ENCODE measurements around the gene ECM1. TPM values are rescaled to one million over a fixed set of nuclear protein-coding genes. Genes with fewer than 3 reads are reported as not detected.

The ECM1 gene
- total and polyA plus RNA-seq, 2 donors (not counting 1 experiment from before 2014, with no cell fraction given), result 1.9 to 2.3 TPM

DNA sequence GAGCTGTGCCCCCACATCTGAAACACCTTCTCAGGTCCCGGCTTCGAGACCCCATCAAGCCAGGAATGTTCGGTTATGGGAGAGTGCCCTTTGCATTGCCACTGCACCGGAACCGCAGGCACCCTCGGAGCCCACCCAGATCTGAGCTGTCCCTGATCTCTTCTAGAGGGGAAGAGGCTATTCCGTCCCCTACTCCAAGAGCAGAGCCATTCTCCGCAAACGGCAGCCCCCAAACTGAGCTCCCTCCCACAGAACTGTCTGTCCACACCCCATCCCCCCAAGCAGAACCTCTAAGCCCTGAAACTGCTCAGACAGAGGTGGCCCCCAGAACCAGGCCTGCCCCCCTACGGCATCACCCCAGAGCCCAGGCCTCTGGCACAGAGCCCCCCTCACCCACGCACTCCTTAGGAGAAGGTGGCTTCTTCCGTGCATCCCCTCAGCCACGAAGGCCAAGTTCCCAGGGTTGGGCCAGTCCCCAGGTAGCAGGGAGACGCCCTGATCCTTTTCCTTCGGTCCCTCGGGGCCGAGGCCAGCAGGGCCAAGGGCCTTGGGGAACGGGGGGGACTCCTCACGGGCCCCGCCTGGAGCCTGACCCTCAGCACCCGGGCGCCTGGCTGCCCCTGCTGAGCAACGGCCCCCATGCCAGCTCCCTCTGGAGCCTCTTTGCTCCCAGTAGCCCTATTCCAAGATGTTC is 45.6 kb downstream of the ECM1 start:
- no peak for DNase-seq
- ChIA-PET CTCF (interaction anchor here (1.1 kb wide), 1 partner anchor 67 kb away, joined by 7 read pairs; no protein-coding TSS in a partner anchor), POLR2A (no interaction called here)
- no peaks in the 10 kb centered on the region for H3K9me3 ChIP-seq (ENCODE audit: control extremely low read depth in 1 of 3, control insufficient read depth in 2 of 3, insufficient read depth in 1 of 3, low read length in 2 of 3)
- H3K79me2 ChIP-seq (ENCODE audit: control insufficient read depth, insufficient read depth, low read length), result no peaks in the 10 kb centered on the region
- no peak overlapping the region for H3K4me3 Mint-ChIP-seq
- 95% methylated on average over 23 of the region's 23 CpGs for WGBS (ENCODE audit: insufficient coverage)
- peaks cover 25% of the 10 kb centered on the region for H3K4me1 Mint-ChIP-seq
- H2AFZ ChIP-seq (ENCODE audit: insufficient read depth, low read depth, low read length, poor library complexity, severe bottlenecking), result no peak overlapping the region
- no peak for TF ChIP-seq EZH2 (IDR thresholded peaks at IDR 0.05; ENCODE audit: borderline replicate concordance, insufficient read depth, low read depth, low read length, poor library complexity, severe bottlenecking)
- TF ChIP-seq, protein P1, sequence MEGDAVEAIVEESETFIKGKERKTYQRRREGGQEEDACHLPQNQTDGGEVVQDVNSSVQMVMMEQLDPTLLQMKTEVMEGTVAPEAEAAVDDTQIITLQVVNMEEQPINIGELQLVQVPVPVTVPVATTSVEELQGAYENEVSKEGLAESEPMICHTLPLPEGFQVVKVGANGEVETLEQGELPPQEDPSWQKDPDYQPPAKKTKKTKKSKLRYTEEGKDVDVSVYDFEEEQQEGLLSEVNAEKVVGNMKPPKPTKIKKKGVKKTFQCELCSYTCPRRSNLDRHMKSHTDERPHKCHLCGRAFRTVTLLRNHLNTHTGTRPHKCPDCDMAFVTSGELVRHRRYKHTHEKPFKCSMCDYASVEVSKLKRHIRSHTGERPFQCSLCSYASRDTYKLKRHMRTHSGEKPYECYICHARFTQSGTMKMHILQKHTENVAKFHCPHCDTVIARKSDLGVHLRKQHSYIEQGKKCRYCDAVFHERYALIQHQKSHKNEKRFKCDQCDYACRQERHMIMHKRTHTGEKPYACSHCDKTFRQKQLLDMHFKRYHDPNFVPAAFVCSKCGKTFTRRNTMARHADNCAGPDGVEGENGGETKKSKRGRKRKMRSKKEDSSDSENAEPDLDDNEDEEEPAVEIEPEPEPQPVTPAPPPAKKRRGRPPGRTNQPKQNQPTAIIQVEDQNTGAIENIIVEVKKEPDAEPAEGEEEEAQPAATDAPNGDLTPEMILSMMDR (IDR thresholded peaks at IDR 0.05), result no peak
- H3K27me3 Mint-ChIP-seq, result peaks cover 5% of the 10 kb centered on the region
- H3K4me2 ChIP-seq (replicated peaks; ENCODE audit: low read depth, low read length, poor library complexity, severe bottlenecking), result no peak overlapping the region
- no peak overlapping the region for H3K4me3 ChIP-seq (ENCODE audit: control extremely low read depth in 1 of 5, extremely low read depth in 1 of 5, insufficient read depth in 1 of 5, low read depth in 2 of 5, low read length in 4 of 5)
- no peak overlapping the region for H3K9ac ChIP-seq (ENCODE audit: low read length)
- no peaks in the 10 kb centered on the region for H3K36me3 ChIP-seq (replicated peaks in 1 of 2; ENCODE audit: control extremely low read depth in 1 of 2, control insufficient read depth in 1 of 2, extremely low read depth in 1 of 2, insufficient read depth in 2 of 2, low read length in 1 of 2)
- H3K4me1 ChIP-seq (ENCODE audit: control insufficient read depth in 2 of 2, insufficient read depth in 2 of 2, low read length in 2 of 2), result peaks cover 16 to 25% of the 10 kb centered on the region in 2 donors
- no peaks in the 10 kb centered on the region for H4K20me1 ChIP-seq (ENCODE audit: control insufficient read depth, insufficient read depth, low read length, poor library complexity, severe bottlenecking)
- H3K27ac ChIP-seq (ENCODE audit: low read length in 2 of 2), result no peak overlapping the region
- intact Hi-C loops (cut with micrococcal nuclease), result no loop called here
- no peak overlapping the region for H3K27ac Mint-ChIP-seq
- ATAC-seq (ENCODE audit: low read depth), result no peak
- H3K9me3 Mint-ChIP-seq (ENCODE audit: insufficient read depth), result no peaks in the 10 kb centered on the region
- peaks cover 0 to 22% (median 6%) of the 10 kb centered on the region in 4 experiments for H3K27me3 ChIP-seq (replicated peaks in 1 of 4; ENCODE audit: control extremely low read depth in 1 of 4, control insufficient read depth in 3 of 4, insufficient read depth in 4 of 4, low read length in 3 of 4)

DNA sequence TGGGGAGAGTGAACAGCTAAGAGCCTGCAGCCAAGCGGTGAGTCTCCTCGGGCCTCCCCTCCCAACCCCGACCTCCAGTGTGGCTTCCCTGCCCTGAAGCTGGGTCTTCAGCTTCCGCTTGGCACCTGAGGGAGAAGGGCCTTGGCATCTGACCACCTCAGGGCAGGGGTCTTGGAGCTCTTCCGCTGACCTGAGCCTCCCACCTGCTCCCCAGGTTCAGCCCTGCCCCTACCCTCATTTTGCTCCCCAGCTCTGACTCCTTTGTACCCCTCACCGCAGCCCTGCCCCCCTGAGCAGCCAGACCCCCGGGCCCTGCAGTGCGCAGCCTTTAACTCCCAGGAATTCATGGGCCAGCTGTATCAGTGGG is 46.2 kb downstream of the ECM1 start:
- TF ChIP-seq, protein P1 (IDR thresholded peaks at IDR 0.05), result no peak
- no peak for TF ChIP-seq EZH2 (IDR thresholded peaks at IDR 0.05; ENCODE audit: borderline replicate concordance, insufficient read depth, low read depth, low read length, poor library complexity, severe bottlenecking)
- Histone ChIP-seq H3K4me2 (replicated peaks; ENCODE audit: low read depth, low read length, poor library complexity, severe bottlenecking) (no peak overlapping the region), H3K27ac (ENCODE audit: low read length in 2 of 2) (no peak overlapping the region), H3K9ac (ENCODE audit: low read length) (no peak overlapping the region), H3K79me2 (ENCODE audit: control insufficient read depth, insufficient read depth, low read length) (peaks cover under 1% of the 10 kb centered on the region), H4K20me1 (ENCODE audit: control insufficient read depth, insufficient read depth, low read length, poor library complexity, severe bottlenecking) (no peaks in the 10 kb centered on the region), H3K4me1 (ENCODE audit: control insufficient read depth in 2 of 2, insufficient read depth in 2 of 2, low read length in 2 of 2) (peaks cover 14 to 23% of the 10 kb centered on the region in 2 donors), H3K27me3 (replicated peaks in 1 of 4; ENCODE audit: control extremely low read depth in 1 of 4, control insufficient read depth in 3 of 4, insufficient read depth in 4 of 4, low read length in 3 of 4) (peaks cover 0 to 20% (median 5%) of the 10 kb centered on the region in 4 experiments), H3K36me3 (replicated peaks in 1 of 2; ENCODE audit: control extremely low read depth in 1 of 2, control insufficient read depth in 1 of 2, extremely low read depth in 1 of 2, insufficient read depth in 2 of 2, low read length in 1 of 2) (no peaks in the 10 kb centered on the region), H3K4me3 (ENCODE audit: control extremely low read depth in 1 of 5, extremely low read depth in 1 of 5, insufficient read depth in 1 of 5, low read depth in 2 of 5, low read length in 4 of 5) (no peak overlapping the region), H3K9me3 (ENCODE audit: control extremely low read depth in 1 of 3, control insufficient read depth in 2 of 3, insufficient read depth in 1 of 3, low read length in 2 of 3) (no peaks in the 10 kb centered on the region), H2AFZ (ENCODE audit: insufficient read depth, low read depth, low read length, poor library complexity, severe bottlenecking) (no peak overlapping the region)
- CTCF ChIA-PET, result interaction anchor here (1.1 to 14.8 kb wide), 2 partner anchors 23 to 67 kb away, joined by 7 to 497 read pairs; partner anchors contain the start of gene MCL1
- Mint-ChIP-seq H3K4me3 (no peak overlapping the region), H3K27me3 (peaks cover 4% of the 10 kb centered on the region), H3K27ac (no peak overlapping the region), H3K9me3 (ENCODE audit: insufficient read depth) (no peaks in the 10 kb centered on the region), H3K4me1 (peaks cover 24% of the 10 kb centered on the region)
- no peak for DNase-seq
- 96% methylated on average over 6 of the region's 8 CpGs for WGBS (ENCODE audit: insufficient coverage)
- intact Hi-C loops (cut with micrococcal nuclease), result no loop called here
- POLR2A ChIA-PET, result no interaction called here
- ATAC-seq (ENCODE audit: low read depth), result no peak
